ENCODE measurements around the gene CAMTA1.

Gene CAMTA1

DNA sequence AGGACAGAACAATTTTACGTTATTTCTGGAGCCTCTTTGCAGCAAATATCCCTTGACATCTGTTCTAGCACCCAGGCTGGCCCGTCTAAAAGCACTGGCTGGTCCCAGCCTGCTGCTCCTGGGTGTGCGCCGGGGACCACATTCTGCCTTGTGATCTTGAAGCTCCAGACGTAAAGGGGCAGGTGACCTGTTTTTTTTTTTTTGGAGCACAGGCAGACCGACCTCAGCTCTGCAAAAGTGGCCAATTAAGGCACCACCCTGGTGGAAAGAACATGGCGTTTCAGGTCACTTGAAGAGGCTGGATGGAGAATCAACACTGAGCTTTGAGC is 13.8 kb upstream of the CAMTA1 start:
- TF ChIP-seq ZNF274 (IDR thresholded peaks at IDR 0.05; ENCODE audit: low read depth, low read length), result no peak
- no peak overlapping the region for H3K4me3 ChIP-seq (ENCODE audit: low read length)

DNA sequence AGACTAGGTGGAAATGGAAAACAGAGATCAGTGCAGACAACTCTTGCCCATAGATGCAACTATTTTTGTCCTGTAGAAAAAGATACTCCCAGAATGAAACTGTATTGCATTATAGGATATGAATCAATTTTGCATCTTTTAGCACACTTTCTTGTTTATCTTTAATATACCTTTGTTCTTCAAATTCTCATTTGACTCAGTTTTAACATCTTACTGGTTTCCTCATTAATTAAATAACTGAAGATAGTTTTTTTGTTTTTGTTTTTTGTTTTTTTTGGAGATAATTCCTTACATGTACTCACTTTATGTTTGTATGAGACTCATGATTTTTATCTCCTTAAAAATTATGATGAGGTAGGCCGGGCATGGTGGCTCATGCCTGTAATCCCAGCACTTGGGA is 10.9 kb upstream of the CAMTA1 start:
- TF ChIP-seq ZNF274 (IDR thresholded peaks at IDR 0.05; ENCODE audit: low read depth, low read length), result no peak
- no peak overlapping the region for H3K4me3 ChIP-seq (ENCODE audit: low read length)

DNA sequence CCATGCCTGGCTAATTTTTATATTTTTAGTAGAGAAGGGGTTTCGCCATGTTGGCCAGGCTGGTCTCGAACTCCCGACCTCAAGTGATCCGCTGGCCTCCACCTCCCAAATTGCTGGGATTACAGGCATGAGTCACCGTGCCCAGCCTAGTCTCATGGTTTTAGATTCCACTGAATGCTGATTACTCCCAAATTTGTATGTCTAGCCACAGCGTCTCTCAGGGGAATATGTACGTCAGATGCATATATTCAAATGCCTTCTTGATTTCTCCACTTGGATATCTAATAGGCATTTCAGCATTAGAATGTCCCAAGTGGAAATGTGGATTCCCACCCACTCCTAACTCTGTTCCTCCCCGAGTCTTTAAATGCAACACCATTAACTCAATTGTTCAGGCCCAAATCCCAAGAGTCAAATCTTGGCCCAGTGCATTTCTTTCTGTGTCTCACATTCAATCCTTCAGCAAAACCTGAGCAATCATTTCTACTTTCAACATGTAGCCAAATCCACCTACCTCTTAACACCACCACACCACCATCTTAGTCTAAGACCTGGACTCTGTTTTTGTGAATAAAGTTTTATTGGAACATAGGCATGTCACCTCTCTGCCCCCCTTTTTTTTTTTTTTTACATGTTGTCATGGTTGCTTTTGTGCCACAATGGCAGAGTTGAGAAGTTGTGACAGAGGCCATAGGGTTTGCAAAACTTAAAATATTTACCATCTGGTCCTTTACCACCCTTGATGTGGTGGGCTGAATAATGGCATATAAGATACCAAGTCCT is 9.8 kb upstream of the CAMTA1 start:
- no peak overlapping the region for H3K4me3 ChIP-seq (ENCODE audit: low read length)
- no peak for TF ChIP-seq ZNF274 (IDR thresholded peaks at IDR 0.05; ENCODE audit: low read depth, low read length)

DNA sequence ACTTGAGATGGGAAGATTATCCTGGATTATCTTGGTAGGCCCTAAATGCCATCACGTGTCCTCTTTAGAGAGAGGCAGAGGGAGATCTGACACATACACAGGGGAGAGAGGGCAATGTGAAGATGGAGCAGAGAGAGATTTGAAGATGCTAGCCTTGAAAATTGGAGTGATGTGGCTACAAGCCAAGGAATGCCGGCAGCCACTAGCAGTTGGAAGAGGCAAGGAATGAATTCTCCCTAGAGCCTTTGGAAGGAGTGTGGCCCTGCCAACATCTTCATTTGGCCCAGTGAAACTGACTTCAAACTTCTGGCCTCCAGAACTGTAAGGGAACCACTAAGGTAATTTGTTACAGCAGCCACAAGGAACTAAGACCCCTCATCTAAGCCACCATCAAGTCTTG is 8.9 kb upstream of the CAMTA1 start:
- H3K4me3 ChIP-seq (ENCODE audit: low read length), result no peak overlapping the region
- TF ChIP-seq ZNF274 (IDR thresholded peaks at IDR 0.05; ENCODE audit: low read depth, low read length), result no peak

DNA sequence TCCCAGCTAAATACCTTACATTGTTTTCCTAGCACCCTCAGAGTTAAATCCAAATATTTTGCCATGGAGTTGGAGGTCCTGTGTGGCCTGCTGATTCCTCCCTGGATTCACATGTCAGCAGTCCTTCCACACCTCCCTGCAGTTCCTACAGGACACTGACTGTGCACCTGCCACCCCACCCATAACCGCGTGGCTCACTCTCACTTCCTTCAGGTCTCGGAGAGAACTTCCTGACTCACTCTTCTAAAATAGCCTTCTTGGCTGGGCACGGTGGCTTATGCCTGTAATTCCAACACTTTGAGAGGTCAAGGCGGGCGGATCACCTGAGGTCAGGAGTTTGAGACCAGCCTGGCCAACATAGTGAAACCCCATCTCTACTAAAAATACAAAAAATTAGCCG is 8.4 kb upstream of the CAMTA1 start:
- TF ChIP-seq ZNF274 (IDR thresholded peaks at IDR 0.05; ENCODE audit: low read depth, low read length), result no peak
- H3K4me3 ChIP-seq (ENCODE audit: low read length), result no peak overlapping the region

DNA sequence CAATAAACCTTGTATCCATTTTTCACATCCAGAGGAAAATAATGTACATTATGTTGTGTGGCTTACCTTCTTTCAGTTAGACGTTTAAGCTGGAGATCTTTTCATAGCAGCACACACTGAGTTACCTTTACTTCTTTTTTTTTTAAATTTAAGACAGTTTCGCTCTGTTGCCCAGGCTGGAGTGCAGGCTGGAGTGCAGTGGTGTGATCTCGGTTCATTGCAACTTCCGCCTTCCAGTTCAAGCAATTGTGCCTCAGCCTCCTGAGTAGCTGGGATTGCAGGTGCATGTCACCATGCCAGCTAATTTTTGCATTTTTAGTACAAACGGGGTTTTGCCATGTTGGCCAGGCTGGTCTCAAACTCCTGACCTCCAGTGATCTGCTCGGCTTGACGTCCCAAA is 7.4 kb upstream of the CAMTA1 start:
- H3K4me3 ChIP-seq (ENCODE audit: low read length), result no peak overlapping the region
- TF ChIP-seq ZNF274 (IDR thresholded peaks at IDR 0.05; ENCODE audit: low read depth, low read length), result no peak

DNA sequence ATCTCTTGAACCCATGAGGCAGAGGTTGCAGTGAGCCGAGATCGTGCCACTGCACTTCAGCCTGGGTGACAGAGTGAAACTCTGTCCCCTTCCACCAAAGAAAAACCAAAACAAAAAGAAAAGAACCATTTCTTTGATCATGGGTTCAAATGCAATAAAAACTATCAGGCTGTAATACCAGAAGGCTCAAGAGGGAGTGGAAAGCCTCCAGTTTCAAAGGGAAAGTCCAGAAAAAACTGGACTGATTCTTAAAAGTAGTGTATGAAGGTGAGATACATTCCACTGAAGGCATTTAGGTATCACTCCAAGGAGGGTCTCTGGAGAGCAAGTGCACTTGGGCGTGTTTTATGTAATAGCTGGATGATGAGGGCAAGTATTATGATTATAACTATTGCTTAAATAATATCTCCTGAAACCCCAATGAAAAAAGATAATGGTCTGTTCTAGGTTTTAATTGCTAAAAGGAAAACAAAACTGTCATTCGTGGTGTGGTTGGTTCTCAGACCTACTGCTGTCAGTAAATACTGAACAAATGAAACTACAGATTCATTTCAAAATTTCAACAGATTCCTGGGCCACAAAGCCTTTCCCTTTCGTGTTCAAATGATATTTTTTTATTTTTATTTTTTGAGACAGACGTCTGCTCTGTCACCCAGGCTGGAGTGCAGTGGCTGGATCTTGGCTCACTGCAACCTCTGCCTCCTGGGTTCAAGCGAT is 6.0 kb upstream of the CAMTA1 start:
- no peak overlapping the region for H3K4me3 ChIP-seq (ENCODE audit: low read length)
- TF ChIP-seq ZNF274 (IDR thresholded peaks at IDR 0.05; ENCODE audit: low read depth, low read length), result no peak

DNA sequence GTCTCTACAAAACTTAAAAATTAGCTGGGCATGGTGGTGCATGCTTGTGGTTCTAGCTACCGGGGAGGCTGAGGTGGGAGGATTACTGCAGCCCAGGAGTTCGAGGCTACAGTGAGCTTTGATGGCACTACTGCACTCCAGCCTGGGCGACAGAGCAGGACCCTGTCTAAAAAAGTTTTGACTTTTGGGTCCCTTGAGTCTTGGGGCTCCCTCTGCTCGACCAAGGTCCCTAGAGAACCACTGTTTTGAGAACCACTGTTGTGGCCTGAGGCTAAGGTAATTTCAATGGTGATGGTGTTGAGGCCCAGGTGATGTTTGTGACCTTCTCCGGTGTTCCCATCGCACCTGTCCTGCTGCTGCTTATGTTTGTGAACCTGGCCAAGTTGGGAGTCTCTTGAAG is 3.1 kb upstream of the CAMTA1 start:
- TF ChIP-seq ZNF274 (IDR thresholded peaks at IDR 0.05; ENCODE audit: low read depth, low read length), result no peak
- no peak overlapping the region for H3K4me3 ChIP-seq (ENCODE audit: low read length)

DNA sequence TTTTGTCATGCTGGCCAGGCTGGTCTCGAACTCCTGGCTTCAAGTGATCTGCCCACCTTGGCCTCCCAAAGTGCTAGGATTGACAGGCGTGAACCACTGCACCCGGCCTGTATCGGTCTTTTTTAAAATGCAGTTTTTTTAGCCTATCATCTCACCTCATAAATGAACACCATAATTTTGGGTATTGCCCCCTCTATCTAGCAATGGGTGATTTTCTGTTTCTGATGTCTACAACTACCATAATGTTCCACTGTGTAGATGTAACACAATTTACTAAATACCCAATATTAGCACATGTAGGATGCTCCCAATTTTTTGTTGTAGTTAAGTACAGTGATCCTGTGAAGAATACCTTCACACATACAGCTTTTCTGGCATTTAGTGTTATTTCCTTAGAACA is 2.0 kb upstream of the CAMTA1 start:
- H3K4me3 ChIP-seq (ENCODE audit: low read length), result no peak overlapping the region
- no peak for TF ChIP-seq ZNF274 (IDR thresholded peaks at IDR 0.05; ENCODE audit: low read depth, low read length)

DNA sequence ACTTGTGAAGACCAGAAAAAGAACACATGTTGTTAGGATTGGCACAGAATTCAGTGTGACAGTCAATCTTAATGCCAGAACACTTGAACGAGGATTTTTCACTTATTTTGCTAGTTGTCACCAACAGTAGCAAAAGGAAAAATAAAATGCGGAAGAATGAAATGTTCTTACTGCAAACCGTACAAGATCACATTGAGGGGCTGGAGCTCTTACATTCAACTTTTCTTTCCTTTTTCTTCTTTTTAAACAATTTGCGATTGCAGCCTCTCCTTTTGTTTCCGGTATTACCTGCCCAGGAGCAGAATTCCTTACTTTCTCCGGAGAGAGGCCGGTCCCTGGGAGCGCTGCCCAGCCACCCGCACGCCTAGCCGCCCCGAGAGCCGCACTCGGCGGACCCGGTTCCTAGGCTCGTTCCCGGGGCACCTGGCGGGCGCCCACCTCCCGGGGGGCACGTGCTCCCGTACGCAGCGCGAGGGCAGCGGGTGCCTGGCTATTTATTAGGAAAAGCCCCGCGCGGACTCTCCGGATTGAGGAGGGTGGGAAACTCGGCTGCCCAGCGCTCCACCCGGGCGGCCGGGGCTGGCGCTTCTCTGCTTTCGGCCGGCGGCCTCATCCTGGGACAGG is 1.2 kb upstream of the CAMTA1 start:
- peak overlapping the region; percentile 94 for H3K4me3 ChIP-seq (ENCODE audit: low read length)
- no peak for TF ChIP-seq ZNF274 (IDR thresholded peaks at IDR 0.05; ENCODE audit: low read depth, low read length)

DNA sequence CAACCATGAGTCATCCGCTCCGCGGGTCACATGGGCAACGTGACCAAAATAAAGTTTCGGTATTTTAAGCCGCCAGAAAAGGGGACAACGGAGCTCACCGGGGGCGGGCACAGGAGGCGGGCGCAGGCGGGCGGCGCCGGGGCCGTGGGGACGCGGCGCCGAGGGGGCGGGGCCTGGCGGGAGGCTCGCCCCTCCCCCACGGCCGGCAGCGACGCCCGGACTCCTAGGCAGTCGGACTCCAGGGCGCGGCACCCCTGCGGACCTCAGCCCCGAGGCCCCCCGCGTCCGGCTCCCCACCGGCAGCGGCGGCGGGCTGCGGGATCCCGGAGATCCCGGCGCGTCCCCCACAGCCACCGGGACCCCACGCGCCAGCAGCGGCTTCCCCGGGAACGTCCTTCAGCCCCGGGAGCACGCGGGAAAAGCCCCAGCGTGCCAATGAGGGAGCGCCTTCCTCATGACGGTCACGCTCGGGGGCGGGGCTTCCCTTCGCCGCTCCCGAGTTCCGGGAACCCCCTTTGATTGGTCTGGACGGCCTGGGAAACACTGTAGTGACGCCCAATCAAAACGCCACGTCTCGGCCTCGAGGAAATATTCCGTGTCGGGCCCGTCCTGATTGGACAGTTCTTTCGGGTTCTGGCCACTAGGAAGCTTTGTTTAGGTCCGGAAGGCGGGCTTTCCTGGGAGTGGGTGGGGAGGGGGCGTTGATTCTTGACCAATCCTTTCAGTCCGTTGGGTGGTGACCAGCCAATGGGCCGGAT is 515 bp upstream of the CAMTA1 start:
- no peak for TF ChIP-seq ZNF274 (IDR thresholded peaks at IDR 0.05; ENCODE audit: low read depth, low read length)
- peak overlapping the region; percentile 94 for H3K4me3 ChIP-seq (ENCODE audit: low read length)

DNA sequence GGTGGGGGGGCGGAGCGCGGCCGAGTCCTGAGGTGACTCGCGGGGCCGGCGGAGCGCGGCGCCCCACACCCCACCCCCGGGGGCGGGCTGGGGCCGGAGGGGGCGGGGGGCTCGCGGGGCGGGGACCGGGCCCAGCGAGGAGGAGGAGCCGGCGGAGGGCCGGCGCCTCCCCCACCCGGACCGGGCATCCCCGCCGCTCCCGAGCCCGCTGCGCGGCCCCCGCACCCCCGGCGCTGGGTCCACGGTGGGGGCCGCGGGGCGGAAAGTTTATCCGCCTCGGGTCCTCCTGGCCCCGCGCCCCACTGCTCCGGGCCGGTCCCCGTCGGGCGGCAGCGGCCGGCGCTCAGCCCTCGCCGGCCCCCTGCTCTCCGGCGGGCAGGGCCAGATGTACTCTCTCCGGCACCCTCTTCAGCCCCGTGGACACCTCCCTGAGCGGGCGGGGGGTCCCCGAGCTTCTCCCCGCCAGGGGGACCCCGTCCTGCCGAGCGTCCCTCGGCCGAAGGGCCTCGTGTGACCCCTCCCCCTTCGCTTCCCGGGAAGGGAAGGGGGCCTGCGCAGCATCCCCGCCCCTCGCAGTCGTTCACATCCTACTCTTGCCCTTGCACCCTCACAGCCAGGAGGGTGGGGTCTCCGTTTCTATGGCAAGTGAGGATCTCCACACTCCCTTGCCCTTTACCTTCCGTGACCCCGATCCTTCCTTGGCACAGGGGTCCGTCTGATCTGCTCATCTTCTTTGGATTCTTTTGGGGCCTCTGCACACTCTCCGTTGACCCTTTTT is 663 bp downstream of the CAMTA1 start:
- H3K4me3 ChIP-seq (ENCODE audit: low read length), result peak overlapping the region; percentile 69
- TF ChIP-seq ZNF274 (IDR thresholded peaks at IDR 0.05; ENCODE audit: low read depth, low read length), result no peak

DNA sequence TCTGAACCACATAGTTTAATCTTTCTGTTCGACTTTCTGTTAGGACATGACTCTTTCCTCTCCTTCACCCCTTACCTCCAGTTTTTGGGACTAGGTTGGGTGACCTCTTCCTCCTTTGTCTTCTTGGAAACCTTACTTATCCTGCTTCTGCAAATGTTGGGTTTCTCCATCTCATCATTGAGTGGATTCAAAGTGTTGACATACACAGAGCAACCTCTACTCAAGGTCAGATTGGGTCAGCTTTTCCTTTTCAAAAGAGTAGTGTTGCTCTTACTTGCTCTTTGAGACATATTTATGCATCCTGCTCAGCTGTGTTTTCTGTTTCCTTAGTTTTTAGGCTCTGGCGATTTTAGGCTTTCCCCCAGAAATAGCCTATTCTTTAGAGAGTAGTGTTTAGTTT is 3.7 kb downstream of the CAMTA1 start:
- no peak for TF ChIP-seq ZNF274 (IDR thresholded peaks at IDR 0.05; ENCODE audit: low read depth, low read length)
- no peak overlapping the region for H3K4me3 ChIP-seq (ENCODE audit: low read length)

DNA sequence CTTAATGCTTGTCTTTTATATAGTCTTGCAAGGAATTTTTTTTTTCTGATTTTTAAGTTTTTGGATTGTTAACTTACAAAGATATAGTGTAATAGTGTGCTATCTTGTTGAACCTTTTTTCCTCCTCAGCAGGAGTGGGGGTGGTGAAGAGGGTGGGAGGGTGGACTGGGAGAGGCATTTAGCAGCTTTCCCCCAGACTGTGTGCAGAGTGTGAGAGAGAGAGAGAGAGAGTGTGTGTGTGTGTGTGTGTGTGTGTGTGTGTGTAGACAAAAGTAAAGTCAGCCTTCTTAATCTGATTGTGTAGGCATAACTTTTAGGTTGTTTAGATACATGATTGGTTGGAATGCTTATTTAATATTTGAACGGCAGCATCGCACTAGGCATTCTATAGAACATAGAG is 4.9 kb downstream of the CAMTA1 start:
- no peak overlapping the region for H3K4me3 ChIP-seq (ENCODE audit: low read length)
- no peak for TF ChIP-seq ZNF274 (IDR thresholded peaks at IDR 0.05; ENCODE audit: low read depth, low read length)

All from GM08714 (cell line).